ENCODE measurements around the gene DTYMK.
A peak's percentile ranks its signal among the peaks of the same experiment; 100 is the strongest.

GRCh38 chr2:241702155-241703031 lies 15.8 kb upstream of the DTYMK start:
- TF ChIP-seq CTCF (IDR thresholded peaks at IDR 0.05; ENCODE audit: poor library complexity) (peak; percentile 44), EZH2 (IDR thresholded peaks at IDR 0.05; ENCODE audit: borderline replicate concordance) (no peak), EZH2phosphoT487 (IDR thresholded peaks at IDR 0.05; ENCODE audit: low read depth, severe bottlenecking, unreplicated experiment) (no peak)

Measured in hepatocyte (in vitro differentiated cells).